NT2/D1 (cell line): ENCODE results near the gene GMDS.

Experiments used
- DNase-seq: peaks from one replicate; pipeline ENCODE4 v3.0.0-alpha.2; 2011; ENCODE audit warnings: low read depth, low spot score
- H3K27me3 ChIP-seq: 2 replicates; pipeline ENCODE4 v1.6.0; 2011; ENCODE audit warnings: mild to moderate bottlenecking; ENCODE audit not compliant: insufficient read length, insufficient read depth
- H3K36me3 ChIP-seq: 2 replicates; pipeline ENCODE4 v1.6.1; 2011; ENCODE audit warnings: mild to moderate bottlenecking, low read length, mixed read lengths; ENCODE audit not compliant: insufficient read depth, insufficient read length
- H3K4me1 ChIP-seq: 2 replicates; pipeline ENCODE4 v1.5.1; 2011; ENCODE audit not compliant: insufficient read depth, insufficient read length
- H3K4me3 ChIP-seq: 2 replicates; pipeline ENCODE4 v1.5.1; 2011; ENCODE audit warnings: low read depth; ENCODE audit not compliant: insufficient read length
- H3K9ac ChIP-seq: 2 replicates; pipeline ENCODE4 v1.6.0; 2011; ENCODE audit warnings: low read depth; ENCODE audit not compliant: insufficient read length
- H3K9me3 ChIP-seq: 2 replicates; pipeline ENCODE4 v1.5.1; 2011; ENCODE audit warnings: mild to moderate bottlenecking, low read length; ENCODE audit not compliant: insufficient read depth
- SUZ12 ChIP-seq: IDR thresholded peaks from 2 replicates; pipeline ENCODE4 v1.6.1; 2011; ENCODE audit not compliant: insufficient read length, insufficient read depth; ENCODE audit errors: extremely low read depth
- YY1 ChIP-seq: IDR thresholded peaks from 2 replicates; pipeline ENCODE4 v1.6.1; 2011; ENCODE audit not compliant: insufficient read length, insufficient read depth
- ZNF274 ChIP-seq: IDR thresholded peaks from 2 replicates; pipeline ENCODE4 v1.6.1; 2011; ENCODE audit warnings: mild to moderate bottlenecking, low read depth, low read length

The GMDS gene

GRCh38 chr6:1832844-1833787 is 412.3 kb downstream of the GMDS start:
- no peaks in the 10 kb centered on the region for H3K27me3 ChIP-seq
- H3K4me3 ChIP-seq, result no peak overlapping the region
- H3K4me1 ChIP-seq, result no peaks in the 10 kb centered on the region
- no peaks in the 10 kb centered on the region for H3K36me3 ChIP-seq
- no peak overlapping the region for H3K9ac ChIP-seq
- DNase-seq, result no peak
- TF ChIP-seq ZNF274, result no peak
- H3K9me3 ChIP-seq, result 0 out of 2 replicates have a peak, but pooled peaks cover 6% of the 10 kb centered on the region

GRCh38 chr6:1832358-1832757 is 413.0 kb downstream of the GMDS start:
- no peak overlapping the region for H3K9ac ChIP-seq
- TF ChIP-seq ZNF274 (no peak), YY1 (no peak), SUZ12 (no peak)

GRCh38 chr6:1827984-1828793 is 417.2 kb downstream of the GMDS start:
- H3K9ac ChIP-seq, result no peak overlapping the region
- no peaks in the 10 kb centered on the region for H3K4me1 ChIP-seq
- H3K36me3 ChIP-seq, result no peaks in the 10 kb centered on the region
- H3K4me3 ChIP-seq, result no peak overlapping the region
- no peaks in the 10 kb centered on the region for H3K27me3 ChIP-seq
- TF ChIP-seq SUZ12 (no peak), ZNF274 (no peak), YY1 (no peak)
- H3K9me3 ChIP-seq, result 0 out of 2 replicates have a peak, but pooled peaks cover 12% of the 10 kb centered on the region
- no peak for DNase-seq

More at GRCh38 chr6:1832358-1832757, 413.0 kb downstream of the GMDS start:
- H3K4me3 ChIP-seq, result no peak overlapping the region
- 0 out of 2 replicates have a peak, but pooled peaks cover 12% of the 10 kb centered on the region for H3K9me3 ChIP-seq
- no peak for DNase-seq
- H3K4me1 ChIP-seq, result no peaks in the 10 kb centered on the region
- H3K27me3 ChIP-seq, result no peaks in the 10 kb centered on the region
- H3K36me3 ChIP-seq, result no peaks in the 10 kb centered on the region

- Histone ChIP-seq H3K4me3 (no peak overlapping the region), H3K9me3 (0 out of 2 replicates have a peak, but pooled peaks cover 12% of the 10 kb centered on the region), H3K27me3 (no peaks in the 10 kb centered on the region), H3K36me3 (no peaks in the 10 kb centered on the region), H3K4me1 (no peaks in the 10 kb centered on the region), H3K9ac (no peak overlapping the region)
- no peak for TF ChIP-seq YY1
- TF ChIP-seq ZNF274, result no peak
- no peak for TF ChIP-seq SUZ12
- no peak for DNase-seq
Measured at GRCh38 chr6:1825926-1826325, 419.5 kb downstream of the GMDS start.

- Histone ChIP-seq H3K9me3 (0 out of 2 replicates have a peak, but pooled peaks cover 12% of the 10 kb centered on the region), H3K4me3 (no peak overlapping the region), H3K4me1 (no peaks in the 10 kb centered on the region), H3K27me3 (no peaks in the 10 kb centered on the region), H3K36me3 (no peaks in the 10 kb centered on the region), H3K9ac (no peak overlapping the region)
- DNase-seq, result no peak
- no peak for TF ChIP-seq SUZ12
Measured at GRCh38 chr6:1825277-1825676, 420.1 kb downstream of the GMDS start.

- H3K9ac ChIP-seq, result no peak overlapping the region
- no peaks in the 10 kb centered on the region for H3K36me3 ChIP-seq
- H3K4me3 ChIP-seq, result no peak overlapping the region
- no peaks in the 10 kb centered on the region for H3K4me1 ChIP-seq
- TF ChIP-seq SUZ12 (no peak), ZNF274 (no peak), YY1 (no peak)
- H3K27me3 ChIP-seq, result no peaks in the 10 kb centered on the region
- no peaks in the 10 kb centered on the region for H3K9me3 ChIP-seq
- no peak for DNase-seq
Measured at GRCh38 chr6:1821513-1822183, 423.8 kb downstream of the GMDS start.

DNA sequence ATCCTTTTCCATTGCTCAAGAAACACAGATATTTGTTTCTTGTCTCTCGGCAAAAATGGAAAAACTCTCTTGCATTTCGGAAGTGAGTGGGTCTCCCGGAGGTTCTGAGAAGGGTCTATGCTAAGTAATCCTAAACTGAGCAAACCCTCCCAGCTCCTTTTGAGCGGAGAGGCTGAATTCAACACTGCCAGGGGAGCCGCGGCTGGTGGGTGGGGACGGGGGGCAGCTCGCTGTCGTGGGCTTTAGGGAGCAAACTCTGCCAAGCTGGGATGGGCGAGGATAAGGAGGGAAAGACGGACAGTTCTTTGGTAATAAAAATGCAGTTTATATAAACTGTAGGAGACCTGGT is 424.3 kb downstream of the GMDS start:
- no peak for DNase-seq
- no peaks in the 10 kb centered on the region for H3K36me3 ChIP-seq
- no peak overlapping the region for H3K4me3 ChIP-seq
- TF ChIP-seq YY1 (no peak), SUZ12 (no peak), ZNF274 (no peak)
- H3K4me1 ChIP-seq, result no peaks in the 10 kb centered on the region
- H3K9me3 ChIP-seq, result no peaks in the 10 kb centered on the region
- H3K27me3 ChIP-seq, result no peaks in the 10 kb centered on the region
- no peak overlapping the region for H3K9ac ChIP-seq
